Stimulated activated CD4-positive, alpha-beta T cell treated with anti-CD3 and anti-CD28 coated beads, TNF-alpha, amount 100 ng/mL, for 4 hours (primary cell): Measurements from ENCODE around the gene RPS6KB2.
"Not testable (repeated sequence)": the region's sequence is repeated elsewhere in the genome, so short reads cannot be mapped to it uniquely, and the experiment has no call there.

Source experiments
- DNase-seq, 3 experiments: peaks; one replicate each; pipeline ENCODE4 v3.0.0-alpha.2; 2020; ENCODE audit warnings: low read depth in 3 of 3

The RPS6KB2 gene

GRCh38 chr11:67466962-67467771 is 38.9 kb downstream of the RPS6KB2 start:
- no peak for DNase-seq

GRCh38 chr11:67468056-67468455 is 39.8 kb downstream of the RPS6KB2 start:
- no peak for DNase-seq

DNA sequence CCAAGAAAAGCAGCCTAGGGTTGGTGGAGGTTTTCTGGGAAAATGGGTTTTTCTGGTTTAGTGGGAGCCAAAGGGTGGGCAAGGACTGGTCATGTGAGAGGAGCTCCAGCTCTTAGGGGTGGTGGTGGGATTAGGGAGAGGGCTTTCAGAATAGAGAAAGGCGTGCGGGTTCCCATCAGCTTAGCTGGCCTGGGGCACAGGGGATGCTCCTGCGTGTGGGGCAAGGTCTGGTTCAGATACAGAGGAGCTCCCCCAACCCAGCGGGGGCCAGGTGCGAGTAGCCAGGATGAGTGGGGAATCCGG is 40.1 kb downstream of the RPS6KB2 start:
- no peak for DNase-seq

- peak; percentile 84 to 91 (median 90) for DNase-seq
These were observed 40.6 kb downstream of the RPS6KB2 start, which contains the start of gene TMEM134 for GRCh38 chr11:67468759-67469507. TSS of gene TMEM134 (minus strand) at chr11:67469251. CDS start at chr11:67469192, 59 bp downstream.

- DNase-seq = no peak
These were observed 41.2 kb downstream of the RPS6KB2 start for GRCh38 chr11:67469508-67469811.

DNA sequence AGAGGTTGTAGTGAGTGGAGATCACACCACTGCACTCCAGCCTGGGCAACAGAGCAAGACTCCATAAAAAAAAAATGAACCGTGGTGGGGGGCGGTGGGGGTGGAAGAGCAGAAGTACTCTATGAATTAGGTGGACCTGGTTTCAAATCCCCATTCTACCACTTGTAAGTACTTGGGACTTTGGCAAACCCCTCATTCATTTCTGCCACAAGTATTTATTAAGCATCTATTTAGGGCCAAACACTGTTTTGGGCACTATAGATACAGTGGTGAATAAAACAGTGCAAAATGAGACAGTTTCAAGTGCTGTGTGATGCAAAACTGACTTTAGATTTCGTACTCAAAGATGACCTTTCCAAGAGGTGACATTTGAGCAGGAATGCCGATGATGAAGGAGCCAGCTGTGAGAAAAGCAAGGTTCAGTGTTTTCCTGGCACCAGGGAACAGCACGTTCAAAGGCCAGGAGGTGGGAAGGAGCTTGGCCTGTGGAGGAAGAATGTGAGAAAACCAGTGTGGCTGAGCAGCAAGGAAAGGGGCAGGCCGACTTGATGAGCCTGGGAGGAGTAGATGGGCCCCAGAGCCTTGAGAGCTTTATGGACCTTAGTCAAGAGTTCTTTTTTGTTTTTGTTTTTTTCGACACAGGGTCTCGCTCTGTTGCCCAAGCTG is 42.2 kb downstream of the RPS6KB2 start:
- no peak for DNase-seq

DNA sequence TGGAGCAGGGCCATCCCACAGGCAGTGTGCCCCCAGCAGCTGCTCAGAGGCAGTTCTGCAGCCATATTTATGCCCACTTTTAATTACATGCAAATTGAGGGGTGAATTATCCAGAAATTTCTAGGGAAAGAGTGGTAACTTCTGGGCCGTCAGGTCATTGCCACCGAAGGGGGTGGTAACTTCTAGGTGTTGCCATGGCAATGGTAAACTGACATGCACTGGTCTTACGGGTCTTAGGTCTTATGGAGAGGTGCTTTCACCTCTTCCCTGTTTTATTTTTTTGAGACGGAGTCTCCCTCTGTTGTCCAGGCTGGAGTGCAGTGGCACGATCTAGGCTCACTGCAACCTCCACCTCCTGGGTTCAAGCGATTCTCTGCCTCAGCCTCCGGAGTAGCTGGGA is 44.6 kb downstream of the RPS6KB2 start:
- no peak for DNase-seq

- DNase-seq = not testable (repeated sequence)
These were observed 48.4 kb downstream of the RPS6KB2 start for GRCh38 chr11:67476692-67477091.

GRCh38 chr11:67477344-67478050 is 49.2 kb downstream of the RPS6KB2 start:
- DNase-seq = not testable (repeated sequence)

GRCh38 chr11:67482275-67482826 is 54.1 kb downstream of the RPS6KB2 start:
- DNase-seq = no peak

GRCh38 chr11:67482827-67483798 is 54.8 kb downstream of the RPS6KB2 start, which contains the start of gene AIP:
TSS of gene AIP (plus strand) at chr11:67483026. CDS start at chr11:67483159, 133 bp downstream.
- DNase-seq = peak; percentile 91 to 95 (median 94)

DNA sequence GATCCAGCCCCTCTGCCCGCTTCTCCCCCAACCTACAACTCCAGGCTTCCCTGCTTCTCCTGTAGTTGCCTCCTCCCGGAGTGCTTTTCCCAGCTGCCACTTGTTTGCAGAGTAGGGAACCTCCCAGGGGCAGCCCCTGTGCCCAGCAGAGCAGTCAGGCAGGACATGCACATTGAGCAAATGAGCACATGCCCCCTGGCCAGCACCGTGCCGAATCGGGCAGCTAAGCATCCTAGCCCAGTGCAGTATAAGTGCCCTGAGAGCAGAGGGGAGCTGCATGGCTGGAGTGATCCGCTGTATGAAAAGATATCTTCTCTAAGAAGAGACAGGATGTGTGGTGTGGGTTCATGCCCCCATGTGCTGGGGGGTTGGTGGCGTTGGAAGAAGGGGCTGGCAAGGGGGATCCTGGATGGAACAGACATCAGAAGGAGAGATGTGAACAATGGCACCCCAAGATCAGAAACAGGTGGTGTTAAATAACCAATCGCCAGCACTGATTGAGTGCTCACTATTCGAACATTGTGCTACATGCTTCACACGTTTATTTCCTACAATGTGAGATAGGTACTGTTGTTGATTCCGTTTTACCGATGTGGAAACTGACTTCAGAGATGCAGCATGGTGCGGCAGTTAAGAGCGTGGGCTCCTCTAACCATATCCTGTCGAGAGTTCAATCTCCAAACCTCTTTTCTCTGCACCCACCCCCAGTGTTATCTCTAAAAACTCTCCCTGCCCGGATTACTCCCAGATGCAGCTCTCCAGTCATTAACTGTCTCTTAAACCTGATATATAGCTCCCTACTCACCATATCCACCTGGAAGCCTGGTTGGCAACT is 55.8 kb downstream of the RPS6KB2 start:
- DNase-seq = no peak

DNA sequence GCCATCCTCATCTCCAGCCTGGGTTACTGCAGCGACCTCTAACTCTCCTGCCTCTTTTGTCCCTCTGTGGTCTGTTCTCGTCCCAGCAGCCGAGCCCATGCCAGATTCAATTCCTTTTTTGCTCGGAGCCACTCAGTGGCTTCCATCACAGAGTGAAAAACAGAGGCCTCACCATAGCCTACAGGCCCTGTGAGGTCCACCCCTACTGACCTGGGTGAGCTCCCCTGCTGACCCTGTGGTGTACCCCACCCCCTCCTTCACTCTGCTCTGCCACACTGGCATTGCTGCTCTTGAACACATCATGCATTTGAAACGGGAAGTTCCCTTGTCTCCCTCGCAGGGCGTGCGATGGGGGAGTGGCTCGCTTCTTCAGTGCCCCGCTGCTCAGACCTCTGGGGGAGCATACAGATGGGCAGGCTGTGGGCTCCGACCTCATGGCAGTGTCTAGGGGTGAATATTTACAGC is 56.6 kb downstream of the RPS6KB2 start:
- no peak for DNase-seq
